ENCODE measurements around the gene KCNQ1OT1. TPM values are rescaled to one million over a fixed set of nuclear protein-coding genes. Genes with fewer than 3 reads are reported as not detected.

KCNQ1OT1 gene
- total RNA-seq, 2 experiments from 2014 or later: 0.33 to 0.44 TPM

GRCh38 chr11:2731130-2732125 lies 31.6 kb upstream of the KCNQ1OT1 start:
- DNase-seq (no peak), ATAC-seq (no peak)
- Mint-ChIP-seq H3K4me3 (no peak overlapping the region), H3K4me1 (no peaks in the 10 kb centered on the region), H3K27me3 (no peaks in the 10 kb centered on the region), H3K27ac (no peak overlapping the region), H3K9me3 (ENCODE audit: low read depth) (no peaks in the 10 kb centered on the region), H3K36me3 (no peaks in the 10 kb centered on the region)
- CTCF ChIA-PET: no interaction called here

GRCh38 chr11:2730272-2731129 lies 30.7 kb upstream of the KCNQ1OT1 start:
- Mint-ChIP-seq H3K36me3 (no peaks in the 10 kb centered on the region), H3K27ac (no peak overlapping the region), H3K4me1 (no peaks in the 10 kb centered on the region), H3K9me3 (ENCODE audit: low read depth) (no peaks in the 10 kb centered on the region), H3K27me3 (no peaks in the 10 kb centered on the region), H3K4me3 (no peak overlapping the region)
- CTCF ChIA-PET: no interaction called here
- ATAC-seq: no peak
- DNase-seq: no peak

GRCh38 chr11:2729841-2730240 lies 30.0 kb upstream of the KCNQ1OT1 start:
- no peaks in the 10 kb centered on the region for H3K36me3 Mint-ChIP-seq
- H3K27ac Mint-ChIP-seq: no peak overlapping the region
- no peak for DNase-seq
- no peak for ATAC-seq
- H3K27me3 Mint-ChIP-seq: no peaks in the 10 kb centered on the region
- H3K9me3 Mint-ChIP-seq (ENCODE audit: low read depth): no peaks in the 10 kb centered on the region
- CTCF ChIA-PET: no interaction called here
- H3K4me3 Mint-ChIP-seq: no peak overlapping the region
- H3K4me1 Mint-ChIP-seq: no peaks in the 10 kb centered on the region

- Mint-ChIP-seq H3K4me1 (no peaks in the 10 kb centered on the region), H3K27me3 (no peaks in the 10 kb centered on the region), H3K4me3 (no peak overlapping the region), H3K9me3 (ENCODE audit: low read depth) (no peaks in the 10 kb centered on the region), H3K36me3 (no peaks in the 10 kb centered on the region), H3K27ac (no peak overlapping the region)
- ATAC-seq: no peak
- no peak for DNase-seq
- CTCF ChIA-PET: no interaction called here
Measured at GRCh38 chr11:2728663-2729332, 29.0 kb upstream of the KCNQ1OT1 start.

- CTCF ChIA-PET: no interaction called here
- Mint-ChIP-seq H3K9me3 (ENCODE audit: low read depth) (no peaks in the 10 kb centered on the region), H3K27me3 (no peaks in the 10 kb centered on the region), H3K36me3 (no peaks in the 10 kb centered on the region), H3K4me1 (no peaks in the 10 kb centered on the region), H3K4me3 (no peak overlapping the region), H3K27ac (no peak overlapping the region)
- no peak for DNase-seq
- ATAC-seq: no peak
Measured at GRCh38 chr11:2728128-2728662, 28.4 kb upstream of the KCNQ1OT1 start.

GRCh38 chr11:2726964-2727363 lies 27.2 kb upstream of the KCNQ1OT1 start:
- H3K4me1 Mint-ChIP-seq: no peaks in the 10 kb centered on the region
- H3K4me3 Mint-ChIP-seq: no peak overlapping the region
- DNase-seq (no peak), ATAC-seq (no peak)
- H3K36me3 Mint-ChIP-seq: no peaks in the 10 kb centered on the region
- no peak overlapping the region for H3K27ac Mint-ChIP-seq
- H3K27me3 Mint-ChIP-seq: no peaks in the 10 kb centered on the region
- no peaks in the 10 kb centered on the region for H3K9me3 Mint-ChIP-seq (ENCODE audit: low read depth)
- CTCF ChIA-PET: no interaction called here

GRCh38 chr11:2725368-2726300 lies 25.8 kb upstream of the KCNQ1OT1 start:
- Mint-ChIP-seq H3K4me1 (no peaks in the 10 kb centered on the region), H3K27ac (no peak overlapping the region), H3K9me3 (ENCODE audit: low read depth) (no peaks in the 10 kb centered on the region), H3K27me3 (no peaks in the 10 kb centered on the region), H3K4me3 (no peak overlapping the region), H3K36me3 (no peaks in the 10 kb centered on the region)
- DNase-seq (no peak), ATAC-seq (no peak)
- CTCF ChIA-PET: no interaction called here

GRCh38 chr11:2724653-2725367 lies 25.0 kb upstream of the KCNQ1OT1 start:
- Mint-ChIP-seq H3K9me3 (ENCODE audit: low read depth) (no peaks in the 10 kb centered on the region), H3K4me3 (no peak overlapping the region), H3K4me1 (no peaks in the 10 kb centered on the region), H3K27ac (no peak overlapping the region), H3K27me3 (no peaks in the 10 kb centered on the region), H3K36me3 (no peaks in the 10 kb centered on the region)
- no peak for ATAC-seq
- CTCF ChIA-PET: no interaction called here
- no peak for DNase-seq

- Mint-ChIP-seq H3K9me3 (ENCODE audit: low read depth) (no peaks in the 10 kb centered on the region), H3K4me3 (no peak overlapping the region), H3K36me3 (no peaks in the 10 kb centered on the region), H3K4me1 (no peaks in the 10 kb centered on the region), H3K27me3 (no peaks in the 10 kb centered on the region), H3K27ac (no peak overlapping the region)
- ATAC-seq: no peak
- DNase-seq: no peak
- CTCF ChIA-PET: interaction anchor here (0.8 kb wide), 1 partner anchor 191 kb away, joined by 3 read pairs; no protein-coding TSS in a partner anchor
Measured at GRCh38 chr11:2724104-2724503, 24.3 kb upstream of the KCNQ1OT1 start.

- H3K27me3 Mint-ChIP-seq: no peaks in the 10 kb centered on the region
- no peak for DNase-seq
- no peaks in the 10 kb centered on the region for H3K4me1 Mint-ChIP-seq
- H3K36me3 Mint-ChIP-seq: no peaks in the 10 kb centered on the region
- H3K4me3 Mint-ChIP-seq: no peak overlapping the region
- H3K9me3 Mint-ChIP-seq (ENCODE audit: low read depth): no peaks in the 10 kb centered on the region
- CTCF ChIA-PET: no interaction called here
- ATAC-seq: no peak
- no peak overlapping the region for H3K27ac Mint-ChIP-seq
Measured at GRCh38 chr11:2722955-2723354, 23.2 kb upstream of the KCNQ1OT1 start.

GRCh38 chr11:2721210-2721916 lies 21.6 kb upstream of the KCNQ1OT1 start:
- H3K27ac Mint-ChIP-seq: no peak overlapping the region
- ATAC-seq (no peak), DNase-seq (no peak)
- CTCF ChIA-PET: no interaction called here
- no peaks in the 10 kb centered on the region for H3K4me1 Mint-ChIP-seq
- no peaks in the 10 kb centered on the region for H3K27me3 Mint-ChIP-seq
- H3K9me3 Mint-ChIP-seq (ENCODE audit: low read depth): no peaks in the 10 kb centered on the region
- no peaks in the 10 kb centered on the region for H3K36me3 Mint-ChIP-seq
- H3K4me3 Mint-ChIP-seq: no peak overlapping the region
